ENCODE data around the gene TGFB3. TPM values are rescaled to one million over a fixed set of nuclear protein-coding genes. Genes with fewer than 3 reads are reported as not detected.
A peak's percentile ranks its signal among the peaks of the same experiment; 100 is the strongest.

The TGFB3 gene
- total and polyA plus RNA-seq, 9 of the 15 experiments (the other 6 are each of a cell fraction or from before 2014, with no cell fraction given): 0.39 to 2.0 (median 1.0) TPM

DNA sequence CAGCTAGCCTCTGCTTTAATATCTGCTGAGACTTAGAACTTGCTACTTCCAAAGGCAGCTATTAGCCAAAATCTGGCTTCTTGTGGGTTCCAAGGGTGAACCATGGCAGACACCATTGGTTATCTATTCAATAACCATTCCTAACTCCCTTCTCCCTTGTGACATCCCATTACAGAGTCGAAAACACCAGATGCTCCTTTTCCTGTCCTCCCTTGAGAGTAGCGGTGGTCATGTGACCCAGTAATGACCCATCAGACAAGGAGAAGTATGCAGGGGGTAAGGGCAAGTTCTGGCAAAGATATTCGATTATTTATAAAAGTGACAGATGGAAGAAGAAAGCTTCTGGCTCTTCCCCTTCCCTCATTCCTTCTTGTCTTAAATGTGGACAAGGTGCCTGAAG is 20.1 kb downstream of the TGFB3 start:
- BruUV-seq (replicated peaks): no TSS peak
- Histone ChIP-seq H3K4me3 (no peak overlapping the region), H3K4me1 (replicated peaks in 1 of 2; ENCODE audit: control insufficient read depth in 2 of 2, insufficient read depth in 2 of 2, low read length in 2 of 2) (no peaks in the 10 kb centered on the region), H3K79me2 (ENCODE audit: control insufficient read depth, insufficient read depth, low read length) (no peaks in the 10 kb centered on the region), H2AFZ (ENCODE audit: low read depth, low read length) (no peak overlapping the region), H3K9me1 (ENCODE audit: control insufficient read depth, insufficient read depth, low read length) (no peaks in the 10 kb centered on the region), H3K27me3 (ENCODE audit: control insufficient read depth in 2 of 2, insufficient read depth in 2 of 2, low read length in 2 of 2) (no peaks in the 10 kb centered on the region), H3K9ac (ENCODE audit: insufficient read depth in 1 of 2, low read depth in 2 of 2, low read length in 2 of 2) (no peak overlapping the region), H3K36me3 (ENCODE audit: control insufficient read depth, insufficient read depth, low read length) (no peaks in the 10 kb centered on the region), H3K27ac (ENCODE audit: extremely low read depth, low read depth, low read length) (no peak overlapping the region), H3K9me3 (replicated peaks; ENCODE audit: control insufficient read depth, insufficient read depth, low read depth, low read length) (no peaks in the 10 kb centered on the region), H4K20me1 (replicated peaks; ENCODE audit: control insufficient read depth, insufficient read depth, low read length) (no peaks in the 10 kb centered on the region), H3K4me2 (ENCODE audit: insufficient read depth, low read length) (no peak overlapping the region)
- DNase-seq (ENCODE audit: extremely low read depth in 1 of 4, low spot score in 3 of 4): no peak
- TF ChIP-seq, protein P1, sequence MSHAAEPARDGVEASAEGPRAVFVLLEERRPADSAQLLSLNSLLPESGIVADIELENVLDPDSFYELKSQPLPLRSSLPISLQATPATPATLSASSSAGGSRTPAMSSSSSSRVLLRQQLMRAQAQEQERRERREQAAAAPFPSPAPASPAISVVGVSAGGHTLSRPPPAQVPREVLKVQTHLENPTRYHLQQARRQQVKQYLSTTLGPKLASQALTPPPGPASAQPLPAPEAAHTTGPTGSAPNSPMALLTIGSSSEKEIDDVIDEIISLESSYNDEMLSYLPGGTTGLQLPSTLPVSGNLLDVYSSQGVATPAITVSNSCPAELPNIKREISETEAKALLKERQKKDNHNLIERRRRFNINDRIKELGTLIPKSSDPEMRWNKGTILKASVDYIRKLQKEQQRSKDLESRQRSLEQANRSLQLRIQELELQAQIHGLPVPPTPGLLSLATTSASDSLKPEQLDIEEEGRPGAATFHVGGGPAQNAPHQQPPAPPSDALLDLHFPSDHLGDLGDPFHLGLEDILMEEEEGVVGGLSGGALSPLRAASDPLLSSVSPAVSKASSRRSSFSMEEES (CRISPR knock-in tag; IDR thresholded peaks at IDR 0.05): peak; percentile 63
- no peak for TF ChIP-seq NFIC (IDR thresholded peaks at IDR 0.05)
- TF ChIP-seq RAD51 (IDR thresholded peaks at IDR 0.05; ENCODE audit: borderline replicate concordance, low read depth): 0 out of 2 replicates have a peak, but pooled peaks have one; percentile 21
- ChIA-PET CTCF (ENCODE audit: low intra/inter-chr PET ratio) (no interaction called here), POLR2A (no interaction called here)
- 18% methylated on average over 3 of the region's 3 CpGs for WGBS (ENCODE audit: insufficient coverage, low coverage, missing lambda C conversion rate)
- intact Hi-C loops (cut with micrococcal nuclease): no loop called here
- FAIRE-seq: no peak
- no peak for ATAC-seq
- in situ Hi-C loops (cut with MboI): no loop called here

DNA sequence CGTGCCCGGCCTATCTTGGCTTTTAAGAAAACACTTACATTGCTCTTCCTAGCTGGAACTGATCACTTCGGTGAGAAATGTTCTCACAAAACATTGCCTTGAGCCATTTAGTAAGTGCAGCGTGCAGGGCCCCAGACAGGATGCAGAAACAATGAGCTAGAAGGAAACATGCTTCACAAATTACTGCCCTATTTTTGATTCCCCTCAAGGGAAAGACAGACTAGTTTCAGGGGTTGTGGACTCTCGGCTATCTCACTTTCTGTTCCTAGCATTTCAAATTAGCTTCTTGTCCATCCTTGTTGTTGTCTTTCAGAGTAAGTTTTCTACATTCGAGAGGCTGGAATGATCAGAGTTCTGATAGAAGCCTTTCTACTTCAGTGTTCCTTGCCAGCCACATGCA is 21.6 kb downstream of the TGFB3 start:
- Histone ChIP-seq H3K9ac (ENCODE audit: insufficient read depth in 1 of 2, low read depth in 2 of 2, low read length in 2 of 2) (no peak overlapping the region), H3K27ac (ENCODE audit: extremely low read depth, low read depth, low read length) (no peak overlapping the region), H3K4me2 (ENCODE audit: insufficient read depth, low read length) (no peak overlapping the region), H3K36me3 (ENCODE audit: control insufficient read depth, insufficient read depth, low read length) (no peaks in the 10 kb centered on the region), H3K79me2 (ENCODE audit: control insufficient read depth, insufficient read depth, low read length) (no peaks in the 10 kb centered on the region), H4K20me1 (replicated peaks; ENCODE audit: control insufficient read depth, insufficient read depth, low read length) (no peaks in the 10 kb centered on the region), H3K27me3 (ENCODE audit: control insufficient read depth in 2 of 2, insufficient read depth in 2 of 2, low read length in 2 of 2) (no peaks in the 10 kb centered on the region), H3K4me3 (no peak overlapping the region), H3K9me3 (replicated peaks; ENCODE audit: control insufficient read depth, insufficient read depth, low read depth, low read length) (no peaks in the 10 kb centered on the region), H3K4me1 (replicated peaks in 1 of 2; ENCODE audit: control insufficient read depth in 2 of 2, insufficient read depth in 2 of 2, low read length in 2 of 2) (peaks cover 0 to 2% of the 10 kb centered on the region in 2 experiments; a peak in 2 of 5 replicates), H3K9me1 (ENCODE audit: control insufficient read depth, insufficient read depth, low read length) (no peaks in the 10 kb centered on the region), H2AFZ (ENCODE audit: low read depth, low read length) (no peak overlapping the region)
- ATAC-seq (no peak), DNase-seq (ENCODE audit: extremely low read depth in 1 of 4, low spot score in 3 of 4) (no peak), FAIRE-seq (no peak)
- 75% methylated on average over 6 of the region's 6 CpGs for WGBS (ENCODE audit: insufficient coverage, low coverage, missing lambda C conversion rate)
- no TSS peak for BruUV-seq (replicated peaks)
- POLR2A ChIA-PET: interaction anchor here (0.7 kb wide), 1 partner anchor 99 kb away, joined by 4 read pairs; no protein-coding TSS in a partner anchor
- in situ Hi-C loops (cut with MboI) (no loop called here), intact Hi-C loops (cut with micrococcal nuclease) (no loop called here)
- CTCF ChIA-PET (ENCODE audit: low intra/inter-chr PET ratio): no interaction called here
- TF ChIP-seq HNRNPK (IDR thresholded peaks at IDR 0.05; ENCODE audit: low read depth, low read length, poor library complexity, severe bottlenecking): no peak
- no peak for TF ChIP-seq MBD2 (IDR thresholded peaks at IDR 0.05; ENCODE audit: borderline replicate concordance, low read depth)
- TF ChIP-seq BRD9 (IDR thresholded peaks at IDR 0.05; ENCODE audit: low read depth, partially characterized antibody): no peak
- no peak for TF ChIP-seq KLF13 (tag; IDR thresholded peaks at IDR 0.05; ENCODE audit: borderline replicate concordance, low read depth)
- TF ChIP-seq EWSR1 (IDR thresholded peaks at IDR 0.05; ENCODE audit: borderline replicate concordance, low read depth, partially characterized antibody): no peak
- TF ChIP-seq, protein P2, sequence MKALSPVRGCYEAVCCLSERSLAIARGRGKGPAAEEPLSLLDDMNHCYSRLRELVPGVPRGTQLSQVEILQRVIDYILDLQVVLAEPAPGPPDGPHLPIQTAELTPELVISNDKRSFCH (CRISPR knock-in tag; IDR thresholded peaks at IDR 0.05): no peak
- TF ChIP-seq, protein P2 (tag; IDR thresholded peaks at IDR 0.05): no peak
- TF ChIP-seq ATF7 (IDR thresholded peaks at IDR 0.05): no peak
- no peak for TF ChIP-seq ZNF589 (CRISPR knock-in tag; IDR thresholded peaks at IDR 0.05; ENCODE audit: low read depth)
- TF ChIP-seq XRCC3 (IDR thresholded peaks at IDR 0.05): no peak
- TF ChIP-seq BRCA1 (IDR thresholded peaks at IDR 0.05): no peak
- no peak for TF ChIP-seq BRCA1 (CRISPR knock-in tag; IDR thresholded peaks at IDR 0.05)

All from K562 (cell line).